Retina (tissue), 1 donor: ENCODE results near the gene PLAU.
"Not testable (repeated sequence)": the region's sequence is repeated elsewhere in the genome, so short reads cannot be mapped to it uniquely, and the experiment has no call there.

Experiments used
- DNase-seq: peaks from one replicate; pipeline ENCODE4 v3.0.0-alpha.2; 2016

Gene PLAU

GRCh38 chr10:73898730-73899410 is 12.1 kb upstream of the PLAU start:
- no peak for DNase-seq

GRCh38 chr10:73899423-73899822 is 11.5 kb upstream of the PLAU start:
- no peak for DNase-seq

- no peak for DNase-seq
These were observed 10.9 kb upstream of the PLAU start for GRCh38 chr10:73900064-73900463.

GRCh38 chr10:73901261-73901660 is 9.7 kb upstream of the PLAU start:
- no peak for DNase-seq

GRCh38 chr10:73902351-73902750 is 8.6 kb upstream of the PLAU start:
- no peak for DNase-seq

- no peak for DNase-seq
These were observed 5.5 kb upstream of the PLAU start for GRCh38 chr10:73905256-73906020.

GRCh38 chr10:73906524-73907447 is 4.1 kb upstream of the PLAU start:
- no peak for DNase-seq

GRCh38 chr10:73907841-73908517 is 3.0 kb upstream of the PLAU start:
- no peak for DNase-seq

GRCh38 chr10:73908853-73909539 is 1.9 kb upstream of the PLAU start:
- no peak for DNase-seq

GRCh38 chr10:73909540-73910115 is 1.3 kb upstream of the PLAU start:
- DNase-seq, result no peak

- no peak for DNase-seq
These were observed 550 bp upstream of the PLAU start for GRCh38 chr10:73910401-73910763.

GRCh38 chr10:73911553-73912004 is 647 bp downstream of the PLAU start:
- DNase-seq, result no peak

- no peak for DNase-seq
These were observed 3.1 kb downstream of the PLAU start for GRCh38 chr10:73914036-73914435.

- DNase-seq, result no peak
These were observed 4.4 kb downstream of the PLAU start for GRCh38 chr10:73915206-73915851.

- DNase-seq, result no peak
These were observed 6.0 kb downstream of the PLAU start for GRCh38 chr10:73916761-73917470.

- DNase-seq, result no peak
These were observed 6.8 kb downstream of the PLAU start for GRCh38 chr10:73917566-73918305.

- DNase-seq, result not testable (repeated sequence)
These were observed 8.5 kb downstream of the PLAU start for GRCh38 chr10:73919481-73919880.

GRCh38 chr10:73920089-73920488 is 9.2 kb downstream of the PLAU start:
- no peak for DNase-seq

- DNase-seq, result no peak
These were observed 11.3 kb downstream of the PLAU start for GRCh38 chr10:73922007-73922863.
